Osteoblast (primary cell): ENCODE results near the gene MAPK1IP1L. TPM values are rescaled to one million over a fixed set of nuclear protein-coding genes. Genes with fewer than 3 reads are reported as not detected.

Source experiments
- DNase-seq: peaks from one replicate; pipeline ENCODE4 v3.0.0; 2011; ENCODE audit warnings: low spot score, mixed read lengths; ENCODE audit not compliant: insufficient read length; ENCODE audit errors: missing footprints
- H2AFZ ChIP-seq: 2 replicates; pipeline ENCODE4 v1.6.0; 2011; ENCODE audit warnings: mild to moderate bottlenecking, low read length
- H3K27ac ChIP-seq: 2 replicates; pipeline ENCODE4 v1.5.1; 2011; ENCODE audit warnings: mild to moderate bottlenecking, low read depth, low read length, moderate library complexity
- H3K27me3 ChIP-seq: 2 replicates; pipeline ENCODE4 v1.6.0; 2012; ENCODE audit warnings: mild to moderate bottlenecking, control low read depth, inconsistent platforms, low read length, moderate library complexity; ENCODE audit not compliant: insufficient read depth
- H3K36me3 ChIP-seq: 2 replicates; pipeline ENCODE4 v1.5.1; 2011; ENCODE audit warnings: mild to moderate bottlenecking, low read length, control low read depth, moderate library complexity; ENCODE audit not compliant: insufficient read depth
- H3K4me1 ChIP-seq: 2 replicates; pipeline ENCODE4 v1.5.1; 2011; ENCODE audit warnings: mild to moderate bottlenecking, low read length, control low read depth, moderate library complexity; ENCODE audit not compliant: insufficient read depth
- H3K4me2 ChIP-seq: 2 replicates; pipeline ENCODE4 v1.6.0; 2011; ENCODE audit warnings: mild to moderate bottlenecking, low read length; ENCODE audit not compliant: insufficient read depth
- H3K4me3 ChIP-seq: fragments of 200-600 bp; sonication (generic); 3 replicates; pipeline ENCODE4 v1.5.1; 2012; ENCODE audit warnings: mild to moderate bottlenecking, low read length, inconsistent platforms; ENCODE audit not compliant: insufficient read depth
- H3K79me2 ChIP-seq: 2 replicates; pipeline ENCODE4 v1.6.0; 2012; ENCODE audit warnings: mild to moderate bottlenecking, low read length, control low read depth, inconsistent platforms; ENCODE audit not compliant: insufficient read depth
- H3K9me3 ChIP-seq: 2 replicates; pipeline ENCODE4 v1.5.1; 2011; ENCODE audit warnings: low read depth, low read length, control low read depth
- H4K20me1 ChIP-seq: 2 replicates; pipeline ENCODE4 v1.6.0; 2012; ENCODE audit warnings: mild to moderate bottlenecking, low read length, control low read depth; ENCODE audit not compliant: insufficient read depth
- total RNA-seq: library from RNA; depleted of rRNA; stranded (reverse); fragments of >200 nt; gene quantifications from 2 replicates; pipeline ENCODE4 v1.2.3, GENCODE V29; 2012
- TF ChIP-seq, protein P1 (sequence below): IDR thresholded peaks from 2 replicates; pipeline ENCODE4 v1.5.1; 2011; ENCODE audit warnings: mild to moderate bottlenecking, low read depth, low read length, moderate library complexity; ENCODE audit errors: extremely low read depth

MAPK1IP1L gene
- total RNA-seq, 1 donor: 42.0 TPM

DNA sequence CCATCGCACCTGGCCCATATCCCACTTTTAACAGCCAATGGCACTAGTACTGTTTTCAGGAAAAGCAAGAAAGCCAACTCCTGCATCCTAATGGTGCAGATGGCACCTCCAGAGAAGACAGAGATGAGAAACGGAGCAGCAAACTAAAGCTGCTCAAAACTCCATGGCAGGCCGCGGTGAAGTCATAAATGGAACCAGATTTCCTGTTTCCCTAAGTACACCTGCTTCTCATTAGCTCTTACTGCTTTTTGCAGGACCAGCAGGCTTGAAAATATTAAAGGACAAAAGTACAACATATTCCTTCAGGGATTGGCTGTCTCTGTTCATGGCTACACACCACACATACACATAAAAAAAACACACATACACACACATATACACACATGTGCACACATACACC lies 40.9 kb downstream of the MAPK1IP1L start:
- no peaks in the 10 kb centered on the region for H3K79me2 ChIP-seq
- H3K27me3 ChIP-seq: no peaks in the 10 kb centered on the region
- peak overlapping the region; percentile 23 for H2AFZ ChIP-seq
- no peak overlapping the region for H3K27ac ChIP-seq
- no peaks in the 10 kb centered on the region for H3K9me3 ChIP-seq
- TF ChIP-seq, protein P1, sequence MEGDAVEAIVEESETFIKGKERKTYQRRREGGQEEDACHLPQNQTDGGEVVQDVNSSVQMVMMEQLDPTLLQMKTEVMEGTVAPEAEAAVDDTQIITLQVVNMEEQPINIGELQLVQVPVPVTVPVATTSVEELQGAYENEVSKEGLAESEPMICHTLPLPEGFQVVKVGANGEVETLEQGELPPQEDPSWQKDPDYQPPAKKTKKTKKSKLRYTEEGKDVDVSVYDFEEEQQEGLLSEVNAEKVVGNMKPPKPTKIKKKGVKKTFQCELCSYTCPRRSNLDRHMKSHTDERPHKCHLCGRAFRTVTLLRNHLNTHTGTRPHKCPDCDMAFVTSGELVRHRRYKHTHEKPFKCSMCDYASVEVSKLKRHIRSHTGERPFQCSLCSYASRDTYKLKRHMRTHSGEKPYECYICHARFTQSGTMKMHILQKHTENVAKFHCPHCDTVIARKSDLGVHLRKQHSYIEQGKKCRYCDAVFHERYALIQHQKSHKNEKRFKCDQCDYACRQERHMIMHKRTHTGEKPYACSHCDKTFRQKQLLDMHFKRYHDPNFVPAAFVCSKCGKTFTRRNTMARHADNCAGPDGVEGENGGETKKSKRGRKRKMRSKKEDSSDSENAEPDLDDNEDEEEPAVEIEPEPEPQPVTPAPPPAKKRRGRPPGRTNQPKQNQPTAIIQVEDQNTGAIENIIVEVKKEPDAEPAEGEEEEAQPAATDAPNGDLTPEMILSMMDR: no peak
- peaks cover 9% of the 10 kb centered on the region for H3K4me1 ChIP-seq
- H4K20me1 ChIP-seq: no peaks in the 10 kb centered on the region
- no peaks in the 10 kb centered on the region for H3K36me3 ChIP-seq
- no peak overlapping the region for H3K4me3 ChIP-seq
- no peak for DNase-seq
- no peak overlapping the region for H3K4me2 ChIP-seq

DNA sequence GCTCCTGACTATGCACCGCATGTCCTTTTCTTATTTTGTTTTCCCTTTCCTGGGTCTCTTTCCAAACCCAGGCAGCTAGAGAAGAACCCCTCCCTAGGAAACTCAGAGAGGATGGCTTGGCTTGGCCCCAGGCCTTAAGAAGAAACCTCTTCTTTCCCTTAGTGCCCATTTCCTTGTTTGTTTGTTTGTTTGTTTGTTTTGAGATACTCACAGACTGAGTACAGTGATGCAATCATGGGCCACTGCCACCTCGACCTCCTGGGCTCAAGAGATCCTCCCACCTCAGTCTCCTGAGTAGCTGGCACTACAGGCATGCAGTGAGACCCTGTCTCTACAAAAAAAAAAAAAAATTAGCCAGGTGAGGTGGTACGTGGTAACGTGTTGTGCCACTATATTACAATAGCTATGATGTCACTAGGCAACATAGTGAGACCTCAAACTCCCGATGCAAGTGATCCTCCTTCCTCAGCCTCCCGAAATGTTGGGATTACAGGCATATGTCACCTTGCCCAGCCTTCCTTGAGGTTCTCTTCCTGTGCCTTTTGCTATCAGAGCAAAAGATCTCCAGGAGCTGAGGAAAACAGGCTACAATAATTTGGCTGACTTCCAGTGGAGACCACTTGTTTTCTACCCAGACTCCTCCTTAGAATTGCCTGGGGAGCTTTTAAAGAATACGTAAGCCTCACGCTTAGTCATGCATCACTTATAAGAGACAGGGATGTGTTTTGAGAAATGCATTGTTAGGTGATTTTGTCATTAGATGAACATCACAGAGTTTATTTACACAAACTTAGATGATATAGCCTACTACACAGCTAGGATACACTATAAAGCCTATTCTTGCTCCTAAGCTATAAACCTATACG lies 43.1 kb downstream of the MAPK1IP1L start:
- Histone ChIP-seq H4K20me1 (no peaks in the 10 kb centered on the region), H3K27me3 (no peaks in the 10 kb centered on the region), H3K4me1 (peaks cover 5% of the 10 kb centered on the region), H3K4me3 (no peak overlapping the region), H3K9me3 (no peaks in the 10 kb centered on the region), H3K79me2 (no peaks in the 10 kb centered on the region), H3K27ac (no peak overlapping the region), H3K4me2 (no peak overlapping the region), H2AFZ (no peak overlapping the region), H3K36me3 (no peaks in the 10 kb centered on the region)
- no peak for DNase-seq
- TF ChIP-seq, protein P1: no peak

DNA sequence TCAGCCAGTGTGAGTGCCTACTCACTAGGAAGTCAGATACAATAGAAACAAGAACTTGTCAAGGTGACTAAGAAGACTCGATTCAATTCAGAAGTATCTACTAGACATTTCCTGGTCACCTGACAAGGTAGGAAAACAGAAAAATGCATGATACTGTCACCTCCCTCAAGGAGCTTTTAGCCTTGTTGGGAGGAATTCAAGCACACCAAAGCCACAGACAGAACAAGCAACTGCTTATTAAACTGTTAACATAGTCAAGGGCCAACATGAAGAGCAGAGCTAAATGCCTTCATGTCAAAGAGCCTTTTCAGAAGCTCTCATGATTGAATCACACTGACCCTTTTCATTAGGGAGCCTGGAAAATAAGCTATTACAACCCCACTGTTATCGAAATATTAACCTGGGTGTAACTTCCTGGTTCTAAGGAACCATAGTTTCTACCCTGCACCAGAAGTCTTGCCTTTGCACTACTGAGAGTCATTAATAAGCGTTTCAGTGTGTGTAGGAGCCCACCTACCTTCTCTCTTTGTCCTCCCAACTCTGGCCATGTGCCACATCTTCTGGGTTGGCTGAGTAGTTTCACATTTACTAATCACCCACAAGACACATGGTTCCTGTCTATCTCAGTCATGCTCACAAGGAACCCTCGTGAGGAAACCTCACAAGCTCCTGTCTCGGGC lies 46.6 kb downstream of the MAPK1IP1L start:
- peak overlapping the region; percentile 61 for H2AFZ ChIP-seq
- DNase-seq: no peak

DNA sequence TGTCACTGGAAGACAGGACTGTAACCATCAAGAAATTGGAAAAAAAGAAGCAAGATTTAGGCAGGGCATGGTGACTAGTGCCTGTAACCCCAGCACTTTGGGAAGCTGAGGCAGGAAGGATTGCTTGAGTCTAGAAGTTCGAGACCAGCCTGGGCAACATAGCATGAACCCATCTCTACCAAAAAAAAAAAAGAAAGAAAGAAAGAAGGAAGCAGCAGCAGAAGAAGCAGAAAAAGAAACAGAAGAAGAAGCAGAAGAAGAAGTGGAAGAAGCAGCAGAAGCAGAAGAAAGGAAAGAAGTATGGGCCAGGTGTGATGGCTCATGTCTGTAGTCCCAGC lies 47.1 kb downstream of the MAPK1IP1L start:
- Histone ChIP-seq H3K4me2 (no peak overlapping the region), H3K27ac (no peak overlapping the region), H4K20me1 (no peaks in the 10 kb centered on the region), H3K79me2 (no peaks in the 10 kb centered on the region), H3K27me3 (no peaks in the 10 kb centered on the region), H3K36me3 (no peaks in the 10 kb centered on the region), H3K4me1 (peaks cover 25% of the 10 kb centered on the region), H3K9me3 (no peaks in the 10 kb centered on the region), H2AFZ (peak overlapping the region; percentile 61), H3K4me3 (no peak overlapping the region)
- no peak for DNase-seq
- TF ChIP-seq, protein P1: no peak

More for the DNA sequence above, 46.6 kb downstream of the MAPK1IP1L start:
- Histone ChIP-seq H3K36me3 (no peaks in the 10 kb centered on the region), H3K4me1 (peaks cover 20% of the 10 kb centered on the region), H3K4me3 (no peak overlapping the region), H3K27me3 (no peaks in the 10 kb centered on the region), H3K27ac (no peak overlapping the region), H3K79me2 (no peaks in the 10 kb centered on the region), H4K20me1 (no peaks in the 10 kb centered on the region), H3K4me2 (no peak overlapping the region), H3K9me3 (no peaks in the 10 kb centered on the region)
- TF ChIP-seq, protein P1: no peak
